ENCODE results near the gene AGPS. TPM values are rescaled to one million over a fixed set of nuclear protein-coding genes. Genes with fewer than 3 reads are reported as not detected.

The AGPS gene
- total RNA-seq, 1 donor from 2014 or later, result 43.9 TPM

DNA sequence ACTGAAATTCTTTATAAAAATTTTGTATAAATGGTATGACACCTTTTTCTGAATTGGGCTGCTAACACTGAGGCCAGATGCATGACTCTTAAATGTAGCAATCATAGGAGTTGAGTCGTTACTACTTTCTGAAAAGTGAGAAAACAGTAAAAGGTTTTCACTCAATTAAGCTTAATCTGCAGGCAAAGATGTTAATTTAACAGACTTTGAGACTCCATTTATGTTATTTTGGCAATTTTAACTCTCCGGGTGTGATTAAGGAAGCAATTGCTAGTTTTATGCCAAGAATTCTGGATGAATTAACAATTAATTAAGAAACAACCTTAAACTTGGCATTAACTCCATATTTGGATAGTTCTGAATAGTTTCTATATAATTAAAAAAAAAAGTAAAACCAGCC, 104.3 kb downstream of the AGPS start:
- H3K9me3 Mint-ChIP-seq, result no peaks in the 10 kb centered on the region
- H3K4me1 Mint-ChIP-seq, result peaks cover 8% of the 10 kb centered on the region
- TF ChIP-seq, protein P1, sequence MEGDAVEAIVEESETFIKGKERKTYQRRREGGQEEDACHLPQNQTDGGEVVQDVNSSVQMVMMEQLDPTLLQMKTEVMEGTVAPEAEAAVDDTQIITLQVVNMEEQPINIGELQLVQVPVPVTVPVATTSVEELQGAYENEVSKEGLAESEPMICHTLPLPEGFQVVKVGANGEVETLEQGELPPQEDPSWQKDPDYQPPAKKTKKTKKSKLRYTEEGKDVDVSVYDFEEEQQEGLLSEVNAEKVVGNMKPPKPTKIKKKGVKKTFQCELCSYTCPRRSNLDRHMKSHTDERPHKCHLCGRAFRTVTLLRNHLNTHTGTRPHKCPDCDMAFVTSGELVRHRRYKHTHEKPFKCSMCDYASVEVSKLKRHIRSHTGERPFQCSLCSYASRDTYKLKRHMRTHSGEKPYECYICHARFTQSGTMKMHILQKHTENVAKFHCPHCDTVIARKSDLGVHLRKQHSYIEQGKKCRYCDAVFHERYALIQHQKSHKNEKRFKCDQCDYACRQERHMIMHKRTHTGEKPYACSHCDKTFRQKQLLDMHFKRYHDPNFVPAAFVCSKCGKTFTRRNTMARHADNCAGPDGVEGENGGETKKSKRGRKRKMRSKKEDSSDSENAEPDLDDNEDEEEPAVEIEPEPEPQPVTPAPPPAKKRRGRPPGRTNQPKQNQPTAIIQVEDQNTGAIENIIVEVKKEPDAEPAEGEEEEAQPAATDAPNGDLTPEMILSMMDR (IDR thresholded peaks at IDR 0.05; ENCODE audit: unreplicated experiment), result no peak
- H3K27ac Mint-ChIP-seq, result no peak overlapping the region
- H3K4me3 Mint-ChIP-seq, result no peak overlapping the region
- DNase-seq (ENCODE audit: low spot score in 2 of 2, unreplicated experiment in 2 of 2), result no peak
- no peaks in the 10 kb centered on the region for H3K27me3 Mint-ChIP-seq (ENCODE audit: low read depth)
- H3K36me3 Mint-ChIP-seq, result peaks cover 22% of the 10 kb centered on the region

DNA sequence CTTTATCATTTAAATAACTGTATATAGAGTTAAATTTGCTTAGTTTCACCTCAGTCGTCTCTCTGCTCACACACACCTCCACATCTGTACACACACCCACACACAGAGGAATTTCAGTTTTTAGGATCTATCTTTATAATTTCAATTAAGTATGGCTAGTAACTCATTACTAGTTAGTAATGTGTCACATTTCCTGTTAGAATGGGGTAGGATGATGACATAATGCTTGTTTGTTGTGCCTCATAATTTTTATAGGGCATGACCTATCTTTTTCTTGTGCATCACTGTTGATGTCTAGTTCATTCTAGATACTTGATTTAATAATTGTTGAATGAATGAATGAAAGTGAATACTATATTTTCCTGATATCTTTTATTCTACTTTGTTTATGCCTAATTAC, 108.6 kb downstream of the AGPS start:
- Mint-ChIP-seq H3K4me3 (no peak overlapping the region), H3K27ac (no peak overlapping the region), H3K27me3 (ENCODE audit: low read depth) (no peaks in the 10 kb centered on the region), H3K9me3 (no peaks in the 10 kb centered on the region), H3K36me3 (peaks cover 9% of the 10 kb centered on the region), H3K4me1 (peaks cover 21% of the 10 kb centered on the region)
- no peak for DNase-seq (ENCODE audit: low spot score in 2 of 2, unreplicated experiment in 2 of 2)
- TF ChIP-seq, protein P1 (IDR thresholded peaks at IDR 0.05; ENCODE audit: unreplicated experiment), result no peak

DNA sequence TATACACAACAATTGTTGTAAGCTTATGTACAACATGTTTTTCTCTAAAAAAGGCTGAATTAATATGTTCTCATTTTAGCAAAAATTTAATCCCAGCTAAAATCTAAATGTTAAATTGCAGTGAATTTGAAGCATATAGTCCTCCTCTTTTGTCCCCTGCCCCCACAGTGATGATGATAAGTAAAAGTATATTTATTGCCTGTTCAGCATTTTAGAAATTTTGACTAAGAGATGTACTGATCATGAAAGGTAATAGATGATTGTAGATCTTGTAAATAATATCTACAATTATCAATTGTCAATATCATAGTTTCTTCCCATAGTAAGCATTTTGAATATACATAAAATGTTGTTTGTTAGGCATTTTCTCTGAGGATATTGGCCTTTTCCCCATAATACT, 113.9 kb downstream of the AGPS start:
- no peak for DNase-seq (ENCODE audit: low spot score in 2 of 2, unreplicated experiment in 2 of 2)
- Mint-ChIP-seq H3K27ac (no peak overlapping the region), H3K36me3 (peaks cover 11% of the 10 kb centered on the region), H3K9me3 (no peaks in the 10 kb centered on the region), H3K27me3 (ENCODE audit: low read depth) (no peaks in the 10 kb centered on the region), H3K4me3 (no peak overlapping the region), H3K4me1 (peaks cover 17% of the 10 kb centered on the region)
- TF ChIP-seq, protein P1 (IDR thresholded peaks at IDR 0.05; ENCODE audit: unreplicated experiment), result no peak

DNA sequence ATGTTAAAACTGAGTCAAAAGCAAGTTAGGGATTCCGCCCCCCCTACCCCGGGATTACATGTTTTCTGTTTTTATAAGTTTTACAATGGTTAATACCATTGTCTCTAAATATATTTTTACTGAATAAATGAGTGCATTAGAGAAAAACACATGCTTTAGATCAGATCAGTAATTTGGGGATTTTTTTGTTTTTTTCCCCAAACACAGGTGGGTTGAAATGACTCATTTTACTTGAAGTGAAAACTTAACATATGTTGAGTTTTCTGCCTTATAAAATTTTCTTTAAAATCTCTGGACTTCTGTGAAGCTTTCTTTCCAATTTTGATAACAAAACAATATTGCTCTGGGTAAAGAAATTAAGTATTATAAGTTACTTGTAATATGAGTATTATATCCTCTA, 114.4 kb downstream of the AGPS start:
- Mint-ChIP-seq H3K27me3 (ENCODE audit: low read depth) (no peaks in the 10 kb centered on the region), H3K9me3 (no peaks in the 10 kb centered on the region), H3K36me3 (peaks cover 11% of the 10 kb centered on the region), H3K4me1 (peaks cover 17% of the 10 kb centered on the region), H3K27ac (no peak overlapping the region), H3K4me3 (no peak overlapping the region)
- TF ChIP-seq, protein P1 (IDR thresholded peaks at IDR 0.05; ENCODE audit: unreplicated experiment), result no peak
- no peak for DNase-seq (ENCODE audit: low spot score in 2 of 2, unreplicated experiment in 2 of 2)

DNA sequence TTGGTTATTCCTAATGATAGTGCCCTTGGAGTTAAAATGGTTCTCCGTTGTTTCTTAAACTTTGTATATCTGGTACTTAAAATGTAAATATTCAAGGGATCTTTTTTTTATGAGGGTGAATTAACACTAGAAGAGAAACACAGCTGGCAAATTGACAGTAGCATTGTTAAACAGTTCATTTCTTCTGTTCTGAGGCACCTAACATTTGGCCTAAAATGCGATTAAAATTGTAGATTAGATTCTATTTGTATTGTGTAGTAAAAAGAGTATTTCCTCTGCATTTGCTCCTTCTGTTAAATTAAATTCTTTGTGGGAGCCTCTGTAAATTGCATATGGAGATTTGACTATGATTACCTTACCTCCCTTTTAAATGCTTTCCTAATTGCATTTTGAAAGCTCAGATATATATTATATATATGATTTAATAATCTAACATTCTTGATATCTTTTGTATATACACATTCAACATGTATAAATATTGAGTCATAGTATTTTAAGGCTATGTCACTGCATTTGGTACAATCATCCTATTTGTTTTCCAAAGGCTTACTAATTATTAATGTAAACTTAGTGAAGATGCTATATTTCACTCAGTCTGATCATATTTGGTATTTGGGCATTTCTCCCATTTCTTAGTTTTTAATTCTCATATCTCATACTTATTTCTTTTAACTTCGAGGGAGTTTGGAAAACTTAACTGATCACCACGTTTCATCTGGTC, 124.4 kb downstream of the AGPS start:
- Mint-ChIP-seq H3K36me3 (peaks cover 14% of the 10 kb centered on the region), H3K9me3 (no peaks in the 10 kb centered on the region), H3K4me1 (peaks cover 15% of the 10 kb centered on the region), H3K4me3 (no peak overlapping the region), H3K27me3 (ENCODE audit: low read depth) (no peaks in the 10 kb centered on the region), H3K27ac (no peak overlapping the region)
- TF ChIP-seq, protein P1 (IDR thresholded peaks at IDR 0.05; ENCODE audit: unreplicated experiment), result no peak
- no peak for DNase-seq (ENCODE audit: low spot score in 2 of 2, unreplicated experiment in 2 of 2)

Data from mesothelial cell of epicardium (in vitro differentiated cells).